Activated CD8-positive, alpha-beta memory T cell treated with anti-CD3 and anti-CD28 coated beads, Interleukin-2, amount 50 U/mL, for 1 hour (primary cell): ENCODE results near the gene SRCIN1.

ENCODE experiments used
- DNase-seq: peaks from one replicate; pipeline ENCODE4 v3.0.0-alpha.2; 2020; ENCODE audit errors: extremely low read depth

Gene SRCIN1

DNA sequence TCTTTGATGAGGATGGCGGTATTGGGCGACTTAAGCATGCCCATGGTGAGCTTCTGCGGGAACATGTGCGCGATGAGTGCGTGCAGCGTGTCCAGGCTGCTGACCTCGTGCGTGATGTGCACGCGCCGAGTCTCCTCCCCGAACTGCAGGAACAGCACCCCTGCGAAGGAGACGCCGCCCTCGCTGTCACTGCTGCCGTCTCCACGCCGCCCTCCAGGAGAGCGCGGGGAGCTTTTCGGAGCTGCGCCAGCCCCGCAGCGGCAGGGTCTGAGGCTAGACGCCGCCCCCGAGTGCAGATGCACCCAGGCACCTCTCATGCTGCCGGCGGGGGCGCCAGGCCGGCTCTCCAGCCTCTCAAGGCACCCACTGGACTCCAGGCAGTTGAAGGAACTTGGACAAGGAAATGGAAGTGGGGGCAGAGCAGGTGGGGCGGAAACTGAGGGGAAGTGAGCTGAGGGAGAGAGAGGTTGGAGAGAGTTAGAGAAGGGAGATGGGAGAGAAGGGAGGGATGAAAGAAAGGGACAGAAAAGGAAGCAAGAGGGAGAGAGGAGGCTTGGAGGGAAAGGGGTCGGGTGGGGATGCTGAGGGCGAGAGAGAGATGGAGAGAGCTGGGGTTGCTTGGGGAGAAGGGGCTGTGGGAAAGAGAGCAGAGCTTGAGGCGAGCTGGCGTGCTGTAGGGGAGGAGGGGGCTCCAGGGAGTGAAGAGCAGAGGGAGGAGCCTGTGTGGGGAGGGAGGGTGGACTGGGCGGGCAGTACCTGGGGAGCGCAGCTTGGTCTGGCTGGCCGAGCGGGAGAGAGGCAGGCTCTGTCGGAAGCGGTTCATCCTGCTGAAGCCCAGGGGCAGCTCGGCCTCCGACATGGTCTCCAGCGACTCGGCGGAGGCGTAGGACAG lies 42.1 kb downstream of the SRCIN1 start:
- DNase-seq = no peak

DNA sequence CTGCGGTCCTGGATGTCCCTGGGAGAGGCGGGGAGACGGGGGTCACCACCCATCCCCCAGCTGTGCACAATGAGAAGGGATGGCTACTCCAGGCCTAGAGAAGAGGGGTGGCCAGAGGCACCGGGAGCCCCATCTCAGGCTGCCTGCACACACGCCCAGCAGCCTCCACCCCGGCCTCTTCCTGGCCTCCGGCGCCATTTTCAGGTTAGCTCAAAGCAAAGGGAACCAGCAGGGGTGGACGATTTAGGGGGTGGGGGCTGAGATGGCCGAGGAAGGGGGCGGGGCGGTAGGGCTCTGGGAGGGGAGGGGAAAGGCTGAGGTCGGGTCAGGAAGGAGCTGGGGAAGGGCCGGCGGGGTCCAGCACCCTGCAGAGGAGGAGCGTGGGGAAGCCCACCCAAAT lies 42.8 kb downstream of the SRCIN1 start:
- no peak for DNase-seq

DNA sequence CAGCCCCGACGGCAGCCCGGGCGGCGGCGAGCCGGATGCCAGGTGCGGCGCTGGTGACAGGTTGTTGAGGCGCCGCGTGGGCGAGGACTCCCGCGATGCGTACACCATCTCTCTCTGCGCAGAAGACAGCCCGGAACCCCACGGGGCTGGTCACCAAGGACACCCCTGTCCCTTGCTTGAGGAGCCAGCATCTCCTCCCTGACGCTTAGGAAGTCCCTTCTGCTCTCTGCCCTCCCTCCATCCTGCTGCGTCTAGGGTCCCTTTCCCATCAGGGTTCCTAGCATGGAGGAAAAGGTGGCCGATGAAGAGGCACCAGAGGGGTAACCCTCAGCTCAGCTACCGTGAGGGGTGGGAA lies 43.6 kb downstream of the SRCIN1 start:
- no peak for DNase-seq

DNA sequence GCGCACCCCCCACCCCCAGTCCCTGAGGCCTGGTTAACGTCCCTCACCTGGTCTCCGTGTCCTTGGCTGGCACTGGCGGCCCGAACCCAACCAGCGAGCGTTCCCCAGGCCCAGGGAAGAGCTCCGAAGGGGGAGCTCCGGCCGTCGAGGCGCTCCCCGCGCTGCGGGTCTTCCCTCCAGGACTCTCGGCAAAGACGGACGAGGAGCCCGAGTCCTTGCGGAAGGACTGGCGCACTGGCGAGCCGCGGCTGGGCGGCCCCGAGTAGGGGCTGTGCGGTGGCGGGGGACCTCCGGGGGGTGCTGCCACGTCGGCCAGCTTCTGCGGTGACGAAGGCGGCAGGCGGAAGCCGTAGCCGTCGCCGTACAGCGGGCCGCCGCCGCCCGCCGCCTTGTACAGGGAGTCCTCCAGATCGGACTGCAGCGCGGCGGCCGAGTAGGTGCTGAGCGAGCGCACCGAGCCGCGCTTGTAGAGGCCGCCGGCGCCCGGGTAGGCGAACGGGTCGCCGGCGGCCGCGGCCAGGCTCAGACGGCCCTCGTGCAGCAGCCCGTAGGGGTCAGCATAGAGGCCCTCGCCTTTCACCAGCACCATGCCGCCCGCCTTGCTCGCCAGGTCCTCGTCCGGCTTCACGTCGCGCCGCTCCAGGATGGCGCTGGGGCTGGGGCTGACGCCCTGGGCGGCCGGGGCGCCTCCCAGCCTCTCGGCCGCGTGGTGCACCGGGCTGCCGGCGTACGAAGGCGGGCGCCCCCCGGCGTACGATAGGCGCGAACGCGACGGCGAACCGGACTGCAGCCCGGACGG lies 44.1 kb downstream of the SRCIN1 start:
- no peak for DNase-seq

DNA sequence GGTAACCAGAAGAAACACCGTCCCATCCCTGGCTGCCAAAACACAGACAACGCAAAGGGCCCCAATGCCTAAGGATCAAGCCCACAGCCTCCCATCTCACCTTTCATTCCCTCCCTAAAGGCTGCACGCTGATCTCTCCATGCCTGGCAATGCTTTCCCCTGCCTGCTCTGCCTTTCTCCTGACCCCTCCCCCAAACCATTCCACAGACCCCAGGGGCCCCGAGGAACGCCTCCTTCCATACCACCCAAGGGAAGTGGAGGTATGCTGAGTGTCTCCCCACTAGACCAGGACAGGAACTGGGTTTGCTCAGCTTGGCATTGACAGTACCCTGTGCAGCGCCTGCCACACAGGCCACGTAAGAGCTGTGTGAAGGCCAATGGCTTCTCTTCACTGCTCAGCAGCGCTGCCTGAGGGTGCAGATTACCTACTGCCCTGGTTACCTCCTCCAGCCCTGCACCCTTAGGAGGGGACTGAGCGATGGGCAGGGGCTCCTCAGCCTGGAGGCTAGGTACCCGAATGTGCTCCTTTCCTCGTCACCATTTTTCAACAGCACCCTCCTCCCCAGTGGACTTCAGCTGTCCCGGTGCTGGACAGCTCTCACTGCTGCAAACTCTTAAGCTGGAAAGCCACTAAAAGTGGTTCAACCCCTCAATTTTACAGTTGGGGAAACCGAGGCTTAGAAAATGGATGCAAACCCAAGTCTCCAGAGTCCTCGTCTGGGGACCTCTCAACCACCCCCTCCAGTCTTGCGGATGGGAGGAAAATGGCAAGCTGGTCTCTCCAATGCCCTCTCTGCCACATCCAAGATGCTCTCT lies 45.0 kb downstream of the SRCIN1 start:
- no peak for DNase-seq

DNA sequence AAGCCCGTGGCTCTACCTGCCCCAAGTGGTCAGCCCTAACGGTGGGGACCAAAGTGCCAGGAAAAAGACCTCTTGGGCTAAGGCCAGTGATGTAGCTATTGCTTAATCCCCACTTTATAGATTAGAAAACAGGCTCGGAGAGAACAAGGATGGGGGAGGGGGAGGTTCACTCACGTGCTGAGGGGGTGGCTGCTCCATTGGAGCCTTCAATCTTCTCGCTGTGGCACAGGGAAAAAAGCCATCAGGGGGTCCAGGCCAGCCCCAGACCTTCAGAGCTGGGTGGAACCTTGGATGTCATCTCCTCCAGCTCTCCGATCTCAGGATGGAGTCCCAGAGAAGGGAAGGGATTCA lies 45.9 kb downstream of the SRCIN1 start:
- DNase-seq = no peak

DNA sequence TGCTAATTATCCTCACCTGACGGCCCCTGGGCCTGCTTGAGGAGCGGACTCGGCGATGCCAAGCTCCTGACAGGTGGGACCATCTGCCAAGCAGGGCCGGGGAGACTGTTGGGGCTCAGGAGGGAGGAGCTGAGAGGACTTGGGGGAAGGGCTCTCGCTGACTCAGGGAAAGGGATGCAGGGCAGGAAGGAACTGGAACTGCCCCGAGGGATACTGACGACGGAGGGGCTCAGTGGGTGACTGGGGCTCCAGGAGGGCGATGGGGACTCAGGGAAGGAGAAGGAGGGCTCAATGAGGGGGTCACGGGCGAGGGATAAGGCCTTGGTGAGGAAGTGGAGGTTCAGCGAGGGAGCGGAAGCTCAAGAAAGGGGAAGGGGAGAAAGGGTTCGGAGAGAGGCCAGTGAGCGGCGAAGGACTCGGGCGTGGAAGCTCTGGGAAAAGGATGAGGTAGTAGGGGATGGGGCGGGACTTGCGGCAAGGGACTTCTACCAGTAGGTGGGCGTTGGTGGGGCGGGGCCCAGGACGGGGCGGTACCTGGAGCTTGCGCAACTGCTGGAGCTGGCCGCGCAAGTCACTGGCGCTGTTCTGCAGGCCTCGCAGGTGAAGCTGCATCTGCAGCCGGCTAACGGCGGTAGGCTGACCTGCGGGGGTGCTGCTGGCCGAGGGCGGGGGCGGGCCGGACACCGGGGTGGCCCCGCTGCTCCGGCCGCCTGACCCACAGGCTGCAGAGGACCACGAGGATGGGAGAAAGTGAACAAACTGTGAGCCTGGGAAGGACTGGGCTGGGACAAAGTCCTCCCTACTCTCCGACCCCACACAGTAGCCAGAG lies 46.5 kb downstream of the SRCIN1 start:
- peak; percentile 61 for DNase-seq

DNA sequence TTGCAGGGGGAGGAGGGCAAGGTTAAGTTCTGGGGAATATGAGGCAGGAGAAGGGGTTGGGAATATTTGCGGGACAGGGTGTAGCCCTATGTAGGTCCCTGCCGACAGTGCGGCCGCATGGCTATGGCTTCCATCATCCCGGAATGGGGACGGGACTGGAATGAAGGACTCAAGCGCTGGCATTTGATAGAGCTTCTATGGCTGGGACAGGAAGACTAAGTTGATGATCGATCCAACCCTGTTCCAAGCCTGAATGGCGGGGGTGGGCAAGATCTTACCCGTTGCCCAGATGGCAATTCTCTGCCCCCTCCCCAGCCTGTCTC lies 47.1 kb downstream of the SRCIN1 start:
- DNase-seq = no peak

DNA sequence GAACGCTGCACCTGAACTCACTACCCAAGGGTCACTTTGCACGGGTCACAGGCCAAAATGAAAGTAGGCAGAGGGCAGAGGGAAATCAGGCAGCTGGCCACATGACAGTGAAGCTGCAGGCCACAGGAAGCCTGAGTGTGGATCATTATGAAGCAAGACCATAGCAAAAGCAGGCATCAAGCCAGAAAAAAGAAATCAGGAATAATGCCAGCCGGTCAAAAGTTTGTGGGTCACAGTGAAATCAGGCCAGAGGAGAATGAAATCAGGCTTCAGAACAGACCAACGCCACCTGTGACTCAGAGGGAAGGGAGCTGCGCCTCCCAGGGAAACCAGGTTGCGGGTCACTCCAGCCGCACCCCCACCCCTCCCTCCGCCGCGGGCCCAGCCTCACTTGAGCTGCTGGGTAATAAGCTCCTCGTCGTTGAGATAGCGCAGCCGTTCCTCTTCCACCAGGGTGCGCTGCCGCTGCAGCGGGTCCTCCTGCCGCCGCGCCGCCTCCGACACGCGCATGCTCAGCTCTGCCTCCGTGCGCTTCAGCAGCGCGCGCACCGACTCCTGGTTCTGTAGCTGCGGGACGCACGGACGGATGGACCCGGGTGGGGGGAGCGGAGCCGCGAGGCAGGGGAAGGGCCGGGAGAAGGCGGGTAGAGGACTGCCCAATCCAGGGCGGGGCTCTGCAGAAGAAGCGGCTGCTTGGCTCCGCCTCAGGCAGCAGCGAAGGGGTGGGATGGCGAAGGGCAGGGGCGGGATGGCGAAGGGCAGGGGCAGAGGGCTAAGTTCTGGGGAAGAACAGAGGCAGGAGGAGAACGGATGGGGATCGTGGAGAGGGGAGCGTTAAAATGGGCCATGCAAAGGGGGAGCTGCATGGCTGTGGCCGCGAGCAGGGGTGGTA lies 47.7 kb downstream of the SRCIN1 start:
- peak; percentile 55 for DNase-seq

DNA sequence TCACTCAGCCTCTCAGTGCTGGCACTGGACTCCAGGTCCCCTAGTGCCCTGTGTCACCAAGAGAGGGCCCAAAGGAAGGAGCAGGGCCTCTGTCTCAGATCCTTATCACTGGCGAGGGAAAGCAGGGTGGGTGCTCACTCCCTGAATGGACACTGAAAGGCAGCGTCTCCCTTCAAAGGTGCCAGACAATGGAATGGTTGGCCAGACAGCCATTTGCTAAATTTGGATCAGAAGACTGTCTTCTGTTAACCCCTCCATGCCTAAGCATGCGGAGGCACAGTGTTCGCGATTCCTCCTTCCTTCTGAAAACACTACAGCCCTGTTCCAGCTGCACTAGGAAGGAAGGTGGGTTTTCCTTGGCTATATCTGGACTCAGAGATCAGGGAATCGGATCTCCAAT lies 48.4 kb downstream of the SRCIN1 start:
- no peak for DNase-seq

DNA sequence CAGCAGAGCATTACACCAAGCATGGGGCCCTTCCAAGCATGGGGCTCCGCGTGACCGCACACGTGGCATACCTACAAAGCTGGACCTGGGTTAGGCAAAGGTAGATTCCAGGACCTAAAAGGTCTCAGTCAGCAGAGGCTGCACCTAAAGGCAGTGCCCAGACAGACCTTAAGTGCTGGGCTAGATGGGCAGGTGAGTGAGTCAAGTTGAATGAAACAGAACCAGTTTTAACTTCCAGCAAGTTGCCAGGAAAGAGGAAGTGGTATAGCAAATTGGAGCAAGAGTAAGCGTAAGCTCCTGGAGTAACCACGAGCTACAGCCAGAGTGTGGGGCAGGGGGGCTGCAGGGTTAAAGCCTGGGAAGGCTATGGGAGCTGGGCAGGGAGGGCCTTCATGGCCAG lies 49.5 kb downstream of the SRCIN1 start:
- DNase-seq = no peak

DNA sequence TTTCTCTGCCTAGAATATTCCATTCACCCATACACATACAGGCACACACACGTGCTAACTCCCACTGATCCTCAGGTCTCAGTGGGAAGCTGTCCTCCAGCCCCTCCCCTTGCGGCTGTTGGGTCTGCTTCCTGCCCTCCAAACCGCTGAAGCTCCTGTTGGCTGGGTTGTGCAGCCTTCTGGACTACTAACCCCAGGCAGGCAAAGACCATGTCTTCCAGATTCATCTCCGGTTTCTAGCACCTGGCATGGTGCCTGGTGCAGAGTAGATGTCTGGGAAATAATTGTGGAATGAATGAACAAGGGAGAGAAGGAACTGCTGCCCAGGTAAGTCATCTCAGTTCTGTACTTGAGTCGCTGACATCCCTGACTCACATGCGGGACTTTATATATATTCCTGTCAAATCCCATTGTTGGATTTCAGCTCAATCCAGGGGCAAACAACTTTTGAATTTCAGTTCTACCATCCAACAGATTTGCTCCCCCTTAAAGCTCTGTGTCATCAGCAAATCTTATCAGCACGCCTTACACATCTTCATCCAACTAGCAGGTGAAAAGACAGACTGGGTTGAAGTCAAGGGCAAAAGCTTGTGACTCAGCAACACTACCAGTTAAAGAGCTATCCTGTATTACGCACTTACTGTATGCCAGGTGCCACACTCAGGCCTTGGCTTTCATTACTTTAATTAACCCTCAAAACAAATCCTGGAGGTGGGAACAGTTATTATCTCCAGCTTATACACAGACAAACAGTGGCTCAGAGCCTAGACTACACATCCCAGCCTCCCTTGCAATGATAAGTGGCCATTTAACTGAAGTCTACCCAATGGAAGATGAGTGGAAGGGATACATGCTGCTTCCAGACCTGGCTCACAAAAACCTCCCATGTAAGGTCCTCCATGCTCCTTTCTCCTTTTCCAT lies 51.1 kb downstream of the SRCIN1 start:
- no peak for DNase-seq

DNA sequence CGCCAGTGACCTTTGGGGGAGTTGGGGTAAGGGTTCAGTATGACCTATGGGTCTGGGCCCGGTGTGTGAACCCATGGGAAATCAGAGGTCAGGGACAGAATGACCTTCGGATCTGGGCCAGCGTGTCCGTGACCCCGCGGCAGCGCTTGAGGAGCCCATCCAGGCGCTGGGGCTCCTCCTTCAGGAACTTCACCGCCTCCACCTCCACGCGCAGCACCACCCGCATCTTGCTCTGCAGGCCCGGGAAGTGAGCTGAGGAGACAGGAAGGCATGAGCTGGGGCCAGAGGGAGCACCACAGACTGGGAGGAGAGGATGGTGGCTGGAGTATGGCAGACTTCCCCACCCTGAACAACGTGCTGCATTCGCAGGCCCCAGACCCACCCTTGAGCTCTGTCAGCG lies 53.4 kb downstream of the SRCIN1 start:
- no peak for DNase-seq

DNA sequence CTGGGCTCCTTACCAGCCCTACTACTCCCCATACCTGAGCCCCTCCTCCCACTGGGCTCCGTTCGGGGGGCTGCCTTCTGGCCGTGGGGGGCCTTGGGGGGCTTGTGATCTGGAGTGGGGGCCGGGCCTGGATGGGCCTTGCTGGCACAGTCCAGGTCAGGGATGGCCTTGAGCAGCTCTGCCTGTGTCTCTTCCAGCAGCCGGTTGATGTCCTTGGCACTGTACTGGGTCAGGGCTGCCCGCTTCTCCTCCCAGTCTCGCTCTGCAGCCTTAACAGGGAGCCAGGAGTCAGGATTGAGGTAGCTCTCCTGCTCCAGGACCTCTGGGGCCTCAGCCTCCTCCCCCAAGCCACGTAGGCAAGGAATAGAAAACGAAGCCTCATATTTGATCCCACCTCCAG lies 54.6 kb downstream of the SRCIN1 start:
- DNase-seq = no peak

DNA sequence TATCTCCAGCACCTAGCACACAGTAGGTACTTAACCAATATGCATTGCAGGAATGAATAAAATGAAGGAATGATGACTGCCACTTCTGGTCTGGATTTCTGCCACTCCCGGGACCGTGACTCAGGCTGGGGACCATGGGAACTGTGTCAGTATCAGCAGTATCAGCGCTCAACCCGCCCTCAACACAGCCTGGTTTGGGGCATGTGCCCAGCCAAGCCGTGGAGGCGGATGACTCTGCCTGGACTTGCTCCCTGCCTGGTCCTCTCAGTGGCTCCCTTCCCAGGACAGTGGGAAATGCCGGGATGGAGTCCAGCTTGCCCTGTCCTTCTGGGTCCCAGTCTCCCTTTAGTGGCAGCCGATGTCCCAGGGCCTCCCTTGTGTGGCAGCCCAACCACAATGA lies 55.1 kb downstream of the SRCIN1 start:
- DNase-seq = no peak

DNA sequence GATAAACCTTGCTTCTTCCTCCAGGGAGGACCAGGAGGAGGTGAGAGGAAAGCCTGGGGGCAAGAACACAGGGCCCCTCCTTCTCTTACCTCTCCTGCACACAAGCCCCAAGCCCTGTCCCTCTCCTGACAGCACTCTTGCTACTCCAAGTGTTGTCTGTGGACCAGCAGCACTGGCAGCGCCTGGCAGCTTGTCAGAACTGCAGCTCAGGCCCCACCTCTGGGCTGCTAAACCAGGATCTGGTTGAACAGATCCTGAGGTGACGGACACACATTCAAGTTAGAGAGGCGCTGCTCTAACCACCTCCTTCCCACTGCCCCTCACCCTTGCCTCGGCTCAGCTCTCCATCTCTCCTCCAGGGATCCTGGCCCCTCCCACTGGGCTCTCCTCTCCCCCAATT lies 56.5 kb downstream of the SRCIN1 start:
- DNase-seq = no peak

DNA sequence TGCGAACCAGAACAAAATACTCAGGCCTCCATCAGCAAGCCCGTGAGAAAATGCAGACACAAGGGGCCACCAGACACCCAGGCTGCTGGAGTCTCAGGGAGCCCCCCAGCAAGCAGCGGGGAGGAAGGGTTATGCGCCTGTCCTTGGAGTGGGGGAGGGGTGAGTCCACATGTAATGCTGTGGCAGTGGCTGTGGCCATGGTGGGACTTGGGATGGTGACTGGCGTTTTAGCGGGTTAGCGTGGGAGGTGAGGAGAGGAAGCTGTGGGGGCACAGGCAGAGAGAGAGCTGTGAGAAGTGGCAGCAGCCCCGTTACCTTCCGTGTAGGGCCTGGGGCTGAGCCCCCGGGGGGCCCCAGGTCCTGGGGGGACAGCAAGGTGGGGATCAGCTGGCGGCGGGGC lies 58.3 kb downstream of the SRCIN1 start:
- no peak for DNase-seq

DNA sequence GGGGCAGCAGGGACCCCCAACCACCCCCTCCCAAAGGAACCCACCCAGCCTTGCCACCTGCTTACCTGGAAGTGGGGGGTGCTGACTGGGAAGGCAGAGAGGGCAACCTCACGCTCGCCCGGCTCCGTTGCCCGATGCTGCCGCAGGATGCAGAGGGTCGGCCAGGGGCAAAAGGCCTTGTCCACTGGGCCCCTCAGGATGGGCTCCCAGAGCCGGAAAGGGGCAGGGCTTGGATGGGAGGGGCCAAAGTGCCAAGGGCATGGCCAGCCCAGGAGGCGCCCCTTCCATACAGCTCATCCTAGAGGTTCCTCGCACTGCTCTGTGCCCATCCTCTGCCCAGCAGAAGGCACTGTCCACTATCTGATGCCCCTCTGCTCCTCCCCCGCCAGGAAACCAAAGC lies 59.4 kb downstream of the SRCIN1 start:
- DNase-seq = no peak

DNA sequence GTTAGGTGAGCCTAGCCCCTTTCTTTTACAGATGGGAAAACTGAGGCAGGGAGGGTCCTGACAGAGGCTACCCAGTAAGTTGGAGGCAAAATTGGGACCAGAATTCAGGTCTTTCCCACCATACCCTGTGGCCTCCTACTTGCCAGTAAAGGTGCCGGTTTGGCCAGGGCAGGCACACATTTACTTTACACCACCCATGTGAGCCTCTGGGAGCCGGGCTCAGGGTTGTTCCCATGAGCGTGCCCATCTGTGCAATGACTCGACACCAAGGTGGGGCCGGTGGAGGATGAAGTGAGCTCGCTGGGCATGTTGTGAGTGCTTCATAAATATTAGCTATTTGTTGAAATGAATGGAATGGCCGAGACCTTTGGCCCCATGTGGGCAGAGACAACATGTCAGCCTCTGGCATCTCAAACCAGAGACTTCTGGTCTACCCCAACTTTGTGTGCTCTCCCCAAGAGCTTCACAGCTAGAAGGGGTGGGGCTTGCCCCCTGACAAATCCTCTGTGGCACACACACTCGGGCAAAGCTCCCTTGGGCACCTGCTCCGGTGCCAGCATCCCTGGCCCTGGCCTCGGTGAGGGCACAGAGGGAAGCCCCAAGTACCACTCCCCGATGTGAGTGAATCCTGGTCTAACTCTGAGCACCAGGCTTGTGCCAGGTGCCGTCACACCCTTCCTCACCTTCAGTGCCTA lies 60.1 kb downstream of the SRCIN1 start:
- no peak for DNase-seq
